Kidney (tissue), 14 donors: ENCODE data around the gene SELP. TPM values are rescaled to one million over a fixed set of nuclear protein-coding genes. Genes with fewer than 3 reads are reported as not detected.

ENCODE experiments used
- DNase-seq, 5 donors: peaks; one replicate each; pipeline ENCODE4 v3.0.0-alpha.2; 2013 to 2020
- FAIRE-seq: peaks from 2 replicates; lab custom pipeline; 2012; peaks lifted over from hg19 to GRCh38; lab: Jason Lieb, UNC
- H3K27ac ChIP-seq, 2 donors: one replicate each; pipeline ENCODE4 v1.7.0; 2013; ENCODE audit warnings: low read depth in 2 of 2, low read length in 2 of 2, inconsistent platforms in 1 of 2
- H3K27me3 ChIP-seq: one replicate; pipeline ENCODE4 v1.7.1; 2013; ENCODE audit warnings: low read length, inconsistent platforms; ENCODE audit not compliant: control insufficient read depth, insufficient read depth
- H3K36me3 ChIP-seq, 3 donors: one replicate each; pipeline versions ENCODE4 v1.7.0 to v1.7.1; 2013; ENCODE audit warnings: low read length in 3 of 3, control low read depth in 1 of 3, inconsistent platforms in 1 of 3; ENCODE audit not compliant: insufficient read depth in 3 of 3, control insufficient read depth in 2 of 3
- H3K4me1 ChIP-seq, 3 donors: one replicate each; pipeline versions ENCODE4 v1.7.0 to v1.7.1; 2013; ENCODE audit warnings: low read length in 3 of 3, inconsistent platforms in 1 of 3, low read depth in 1 of 3; ENCODE audit not compliant: control insufficient read depth in 2 of 3, insufficient read depth in 2 of 3
- H3K4me3 ChIP-seq, 3 donors: one replicate each; pipeline versions ENCODE4 v1.7.0 to v1.8.1; 2013; ENCODE audit warnings: low read length in 3 of 3, control low read depth in 1 of 3, inconsistent platforms in 1 of 3
- H3K9ac ChIP-seq, 3 donors: one replicate each; pipeline versions ENCODE4 v1.7.0 to v1.7.1; 2013; ENCODE audit warnings: low read length in 3 of 3, control low read depth in 1 of 3, inconsistent platforms in 1 of 3
- H3K9me3 ChIP-seq, 3 donors: one replicate each; pipeline versions ENCODE4 v1.7.0 to v1.7.1; 2013; ENCODE audit warnings: low read length in 3 of 3, control low read depth in 1 of 3, inconsistent platforms in 1 of 3; ENCODE audit not compliant: control insufficient read depth in 2 of 3, insufficient read depth in 1 of 3
- intact Hi-C: fragments of 100-400 bp; cut with DNase I; formaldehyde crosslinking; loops from one replicate; pipeline ENCODE4 v1.11.1; 2022
- polyA plus RNA-seq: library from polyadenylated mRNA; stranded (reverse); fragments of 350-450 nt; fragmentation: Illumina TruSeq; extraction: RNeasy Lipid Tissue Mini Kit (QIAGEN cat#74804); gene quantifications from one replicate; pipeline ENCODE4 v1.2.3, GENCODE V29; 2014; ENCODE audit warnings: low read depth, low replicate concordance; ENCODE audit not compliant: insufficient read depth
- total RNA-seq: library from RNA; stranded (reverse); fragmentation: NEBNext Ultra II Directional; extraction: Animal tissue kit (Norgen Biotek cat#: 25700); gene quantifications from one replicate; pipeline ENCODE4 v1.2.1, GENCODE V29; 2021
- TF ChIP-seq, protein P1 (sequence below): IDR thresholded peaks from 3 replicates; pipeline ENCODE4 v1.5.1; 2012; ENCODE audit warnings: mild to moderate bottlenecking, moderate library complexity, borderline replicate concordance; ENCODE audit not compliant: insufficient read depth; ENCODE audit errors: extremely low read depth
- donor health status: control.
- donor health status: control.
- donor health status: control.
- donor health status: control.
- donor health status: control.
- donor health status: DM: yes; HTN: yes; CAD: no.
- donor health status: Normal renal cell carcinoma (clear cell type).

Gene SELP
- total and polyA plus RNA-seq, 2 donors from 2014 or later, result 12.5 to 19.4 TPM

- intact Hi-C loops, result no loop called here
- TF ChIP-seq, protein P1, sequence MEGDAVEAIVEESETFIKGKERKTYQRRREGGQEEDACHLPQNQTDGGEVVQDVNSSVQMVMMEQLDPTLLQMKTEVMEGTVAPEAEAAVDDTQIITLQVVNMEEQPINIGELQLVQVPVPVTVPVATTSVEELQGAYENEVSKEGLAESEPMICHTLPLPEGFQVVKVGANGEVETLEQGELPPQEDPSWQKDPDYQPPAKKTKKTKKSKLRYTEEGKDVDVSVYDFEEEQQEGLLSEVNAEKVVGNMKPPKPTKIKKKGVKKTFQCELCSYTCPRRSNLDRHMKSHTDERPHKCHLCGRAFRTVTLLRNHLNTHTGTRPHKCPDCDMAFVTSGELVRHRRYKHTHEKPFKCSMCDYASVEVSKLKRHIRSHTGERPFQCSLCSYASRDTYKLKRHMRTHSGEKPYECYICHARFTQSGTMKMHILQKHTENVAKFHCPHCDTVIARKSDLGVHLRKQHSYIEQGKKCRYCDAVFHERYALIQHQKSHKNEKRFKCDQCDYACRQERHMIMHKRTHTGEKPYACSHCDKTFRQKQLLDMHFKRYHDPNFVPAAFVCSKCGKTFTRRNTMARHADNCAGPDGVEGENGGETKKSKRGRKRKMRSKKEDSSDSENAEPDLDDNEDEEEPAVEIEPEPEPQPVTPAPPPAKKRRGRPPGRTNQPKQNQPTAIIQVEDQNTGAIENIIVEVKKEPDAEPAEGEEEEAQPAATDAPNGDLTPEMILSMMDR, result no peak
- DNase-seq (peak in 1 of 5 donors; percentile 4), FAIRE-seq (no peak)
- Histone ChIP-seq H3K36me3 (no peaks in the 10 kb centered on the region), H3K9ac (no peak overlapping the region), H3K4me3 (no peak overlapping the region), H3K27ac (no peak overlapping the region), H3K27me3 (no peaks in the 10 kb centered on the region), H3K4me1 (no peaks in the 10 kb centered on the region), H3K9me3 (no peaks in the 10 kb centered on the region)
Observed at GRCh38 chr1:169576935-169577331, 53.0 kb downstream of the SELP start.

DNA sequence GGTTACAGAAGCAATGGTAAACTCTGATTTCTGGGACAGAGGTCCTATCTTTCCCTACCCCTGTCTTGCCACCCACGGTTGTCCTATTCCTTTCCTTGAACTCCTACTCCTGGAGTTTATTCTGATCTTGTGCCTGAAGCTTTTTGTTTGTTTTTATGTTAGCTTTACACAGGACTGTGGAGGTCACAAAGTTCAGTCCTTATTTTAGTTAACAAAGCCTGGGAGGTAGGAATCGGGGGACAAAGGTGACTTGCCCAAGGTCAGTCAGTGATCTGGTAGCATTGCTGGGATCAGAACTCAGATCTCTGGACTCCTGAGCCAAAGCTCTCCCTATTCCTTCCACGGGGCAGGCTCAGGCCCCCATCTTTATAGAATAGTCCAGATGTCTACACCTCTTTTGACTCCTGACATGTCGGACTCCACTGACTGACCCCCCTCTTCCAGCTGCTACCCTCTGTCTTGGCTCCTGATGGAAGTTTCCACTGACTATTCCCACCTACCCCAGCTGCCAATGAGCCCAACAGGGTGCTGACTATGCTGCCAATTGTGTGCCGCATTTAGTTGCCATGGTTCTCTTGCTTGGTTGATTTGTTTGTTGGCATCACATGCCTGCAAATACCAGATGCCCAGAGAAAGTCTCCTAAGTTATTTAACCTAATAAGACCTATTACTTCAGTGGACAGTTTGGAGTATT, 53.5 kb downstream of the SELP start:
- Histone ChIP-seq H3K4me1 (no peaks in the 10 kb centered on the region), H3K4me3 (no peak overlapping the region), H3K36me3 (no peaks in the 10 kb centered on the region), H3K9me3 (no peaks in the 10 kb centered on the region), H3K9ac (no peak overlapping the region), H3K27me3 (no peaks in the 10 kb centered on the region), H3K27ac (peak overlapping the region in 1 of 2 donors; percentile 16)
- no peak for FAIRE-seq
- TF ChIP-seq, protein P1, result no peak
- intact Hi-C loops, result no loop called here
- no peak for DNase-seq

GRCh38 chr1:169574336-169574735, 55.6 kb downstream of the SELP start:
- Histone ChIP-seq H3K9ac (no peak overlapping the region), H3K4me1 (no peaks in the 10 kb centered on the region), H3K27me3 (no peaks in the 10 kb centered on the region), H3K9me3 (no peaks in the 10 kb centered on the region), H3K36me3 (no peaks in the 10 kb centered on the region), H3K27ac (no peak overlapping the region), H3K4me3 (no peak overlapping the region)
- intact Hi-C loops, result no loop called here
- TF ChIP-seq, protein P1, result no peak
- FAIRE-seq, result no peak
- no peak for DNase-seq
